Transverse colon (tissue), 4 donors: Measurements from ENCODE around the gene STXBP4.

ENCODE experiments used
- CTCF ChIP-seq, 5 experiments: fragments of 200-600 bp in 3 of 5; fragments of 450-650 bp in 2 of 5; sonication (generic) in 3 of 5; IDR thresholded peaks; 1 replicate in 2 of 5; 2 replicates in 3 of 5; pipeline ENCODE4 v1.5.1; 2016 to 2017; ENCODE audit warnings: antibody characterized with exemption in 5 of 5, inconsistent platforms in 3 of 5, mild to moderate bottlenecking in 2 of 5, moderate library complexity in 1 of 5
- POLR2AphosphoS5 ChIP-seq, 3 donors: sonication (generic); formaldehyde crosslinking; IDR thresholded peaks; one replicate each; pipeline ENCODE4 v1.6.1; 2016; ENCODE audit warnings: antibody characterized with exemption in 3 of 3

GRCh38 chr17:54976316-54976715 lies 7.8 kb downstream of the STXBP4 start:
- TF ChIP-seq CTCF (IDR thresholded peaks at IDR 0.05) (no peak), POLR2AphosphoS5 (IDR thresholded peaks at IDR 0.05) (no peak)
